Stomach (tissue), 4 donors: Measurements from ENCODE around the gene CACTIN.

ENCODE experiments used
- CTCF ChIP-seq, 7 experiments: fragments of 450-650 bp in 4 of 7; fragments of 200-600 bp in 3 of 7; sonication (generic) in 3 of 7; IDR thresholded peaks; one replicate each; pipeline ENCODE4 v1.5.1; 2016 to 2019; ENCODE audit warnings: antibody characterized with exemption in 7 of 7, control low read depth in 2 of 7, mild to moderate bottlenecking in 1 of 7
- EP300 ChIP-seq: sonication (generic); formaldehyde crosslinking; IDR thresholded peaks from one replicate; pipeline ENCODE4 v1.6.1; 2017; ENCODE audit warnings: antibody characterized with exemption
- POLR2A ChIP-seq, 4 donors: fragments of 450-650 bp; IDR thresholded peaks; one replicate each; pipeline ENCODE4 v1.6.1; 2016; ENCODE audit warnings: antibody characterized with exemption in 4 of 4, control low read depth in 2 of 4, mild to moderate bottlenecking in 1 of 4, moderate library complexity in 1 of 4
- POLR2AphosphoS5 ChIP-seq, 3 donors: sonication (generic); formaldehyde crosslinking; IDR thresholded peaks; one replicate each; pipeline ENCODE4 v1.6.1; 2016; ENCODE audit warnings: antibody characterized with exemption in 3 of 3

- no peak for TF ChIP-seq POLR2AphosphoS5 (IDR thresholded peaks at IDR 0.05)
- TF ChIP-seq EP300, result no peak
- TF ChIP-seq CTCF (IDR thresholded peaks at IDR 0.05), result no peak
- no peak for TF ChIP-seq POLR2A (IDR thresholded peaks at IDR 0.05)
These were observed 18.4 kb downstream of the CACTIN start for GRCh38 chr19:3608079-3608641.
